Tibial artery (tissue), 4 donors: Measurements from ENCODE around the gene ACOT8.

Experiments
- DNase-seq, 2 donors: peaks; one replicate each; pipeline ENCODE4 v3.0.0-alpha.2; 2019
- H3K27ac ChIP-seq, 2 donors: fragments of 200-600 bp; sonication (generic) in 1 of 2; 1 replicate in 1 of 2; 2 replicates in 1 of 2; pipeline ENCODE4 v1.5.1; 2018 to 2019; ENCODE audit warnings: mild to moderate bottlenecking in 1 of 2
- H3K27me3 ChIP-seq, 2 donors: fragments of 200-600 bp; sonication (generic) in 1 of 2; one replicate each; pipeline versions ENCODE4 v1.5.1 to v1.6.0; 2016 to 2019
- H3K36me3 ChIP-seq, 3 donors: fragments of 200-600 bp; sonication (generic) in 2 of 3; one replicate each; pipeline ENCODE4 v1.5.1; 2016 to 2019; ENCODE audit warnings: mild to moderate bottlenecking in 2 of 3
- H3K4me1 ChIP-seq, 4 donors: fragments of 200-600 bp; sonication (generic) in 2 of 4; 1 replicate in 3 of 4; 2 replicates in 1 of 4; pipeline ENCODE4 v1.5.1; 2016 to 2019
- H3K4me3 ChIP-seq, 2 donors: fragments of 200-600 bp; sonication (generic) in 1 of 2; 1 replicate in 1 of 2; 2 replicates in 1 of 2; pipeline ENCODE4 v1.5.1; 2018 to 2019; ENCODE audit warnings: mild to moderate bottlenecking in 2 of 2
- H3K9me3 ChIP-seq, 3 donors: fragments of 200-600 bp; sonication (generic) in 1 of 3; one replicate each; pipeline ENCODE4 v1.5.1; 2016 to 2019
- CTCF ChIP-seq, 2 experiments: fragments of 200-600 bp in 1 of 2; fragments of 450-650 bp in 1 of 2; IDR thresholded peaks; one replicate each; pipeline ENCODE4 v1.5.1; 2017 to 2019; ENCODE audit warnings: antibody characterized with exemption in 2 of 2, mild to moderate bottlenecking in 1 of 2, moderate library complexity in 1 of 2
- intact Hi-C: fragments of 100-400 bp; cut with DNase I; formaldehyde crosslinking; loops from one replicate; pipeline ENCODE4 v1.15.0; 2023; ENCODE audit warnings: low total_unique reads

Gene ACOT8

GRCh38 chr20:45819466-45819865 lies 37.7 kb downstream of the ACOT8 start:
- Histone ChIP-seq H3K27me3 (no peaks in the 10 kb centered on the region), H3K4me1 (peaks cover 0 to 53% (median 32%) of the 10 kb centered on the region in 4 donors), H3K36me3 (no peaks in the 10 kb centered on the region), H3K27ac (no peak overlapping the region), H3K9me3 (no peaks in the 10 kb centered on the region), H3K4me3 (no peak overlapping the region)
- no peak for DNase-seq
- intact Hi-C loops = no loop called here
- TF ChIP-seq CTCF (IDR thresholded peaks at IDR 0.05) = no peak

DNA sequence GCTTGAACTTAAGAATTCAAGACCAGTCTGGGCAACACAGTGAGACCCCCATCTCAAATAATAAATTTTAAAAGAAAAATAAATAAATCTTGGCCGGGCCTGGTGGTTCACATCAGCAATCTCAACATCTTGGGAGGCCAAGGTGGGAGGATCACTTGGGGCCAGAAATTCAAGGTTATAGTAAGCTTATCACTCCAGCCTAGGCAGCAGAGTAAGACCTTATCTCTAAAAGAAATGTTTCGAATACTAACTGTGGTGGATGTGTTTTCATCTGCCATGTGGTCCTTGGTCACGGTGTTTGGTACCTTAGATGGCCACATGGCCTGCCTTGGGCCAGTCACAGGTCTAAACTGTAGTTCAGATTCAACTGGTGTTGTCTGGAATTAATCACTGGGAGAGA lies 39.0 kb downstream of the ACOT8 start:
- no peak overlapping the region for H3K4me3 ChIP-seq
- H3K9me3 ChIP-seq = no peaks in the 10 kb centered on the region
- no peak for DNase-seq
- intact Hi-C loops = no loop called here
- H3K4me1 ChIP-seq = peaks cover 0 to 40% (median 21%) of the 10 kb centered on the region in 4 donors
- H3K27ac ChIP-seq = peak overlapping the region; percentile 55 to 65
- H3K36me3 ChIP-seq = no peaks in the 10 kb centered on the region
- H3K27me3 ChIP-seq = no peaks in the 10 kb centered on the region
- no peak for TF ChIP-seq CTCF (IDR thresholded peaks at IDR 0.05)

DNA sequence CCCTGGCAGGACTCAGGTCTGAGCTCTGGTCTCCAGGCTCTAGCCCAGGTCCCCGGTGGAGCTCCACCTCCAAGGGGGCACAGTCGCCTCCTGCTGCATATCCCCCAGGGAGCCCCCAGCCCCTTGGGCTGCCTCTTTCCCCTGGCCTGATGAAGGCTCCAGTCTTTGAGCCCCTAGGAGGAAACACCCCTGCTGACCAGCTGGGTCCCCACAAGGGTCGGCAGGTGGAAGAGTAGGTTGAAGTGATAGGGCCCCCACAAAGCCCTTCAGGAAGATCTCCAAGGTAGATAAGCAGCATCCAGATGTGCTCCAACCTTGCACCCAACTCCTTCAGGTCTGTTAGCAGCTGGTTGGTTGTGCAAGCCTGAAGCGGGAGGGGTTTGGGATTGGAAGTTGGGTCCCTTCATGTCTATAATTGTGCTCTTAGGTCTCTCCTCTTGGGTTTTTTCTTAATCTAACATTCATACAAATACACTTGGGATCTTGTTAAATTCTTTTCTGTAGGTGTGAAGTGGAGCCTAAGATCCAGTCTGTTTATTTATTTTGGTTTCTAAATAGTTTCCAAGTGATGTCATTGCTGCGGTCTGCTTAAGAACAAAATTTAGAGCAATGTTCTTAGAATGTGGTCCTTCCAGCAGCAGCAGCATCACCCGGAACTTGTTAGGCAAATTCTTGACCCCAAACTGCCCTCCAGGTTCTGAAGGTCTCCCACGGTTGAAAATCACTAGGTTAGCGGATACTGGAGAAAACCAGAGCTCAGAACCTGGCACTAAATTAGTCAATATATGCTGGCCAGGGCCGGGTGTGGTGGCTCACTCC lies 39.6 kb downstream of the ACOT8 start:
- no peak for DNase-seq
- no peaks in the 10 kb centered on the region for H3K27me3 ChIP-seq
- H3K4me3 ChIP-seq = no peak overlapping the region
- intact Hi-C loops = no loop called here
- TF ChIP-seq CTCF (IDR thresholded peaks at IDR 0.05) = no peak
- peaks cover 0 to 40% (median 20%) of the 10 kb centered on the region in 4 donors for H3K4me1 ChIP-seq
- H3K9me3 ChIP-seq = no peaks in the 10 kb centered on the region
- H3K27ac ChIP-seq = peak overlapping the region; percentile 55 to 65
- H3K36me3 ChIP-seq = no peaks in the 10 kb centered on the region

GRCh38 chr20:45816951-45817350 lies 40.2 kb downstream of the ACOT8 start:
- Histone ChIP-seq H3K36me3 (no peaks in the 10 kb centered on the region), H3K4me1 (peaks cover 0 to 36% (median 19%) of the 10 kb centered on the region in 4 donors), H3K27me3 (no peaks in the 10 kb centered on the region), H3K4me3 (no peak overlapping the region), H3K27ac (peak overlapping the region; percentile 55 to 65), H3K9me3 (no peaks in the 10 kb centered on the region)
- no peak for TF ChIP-seq CTCF (IDR thresholded peaks at IDR 0.05)
- intact Hi-C loops = no loop called here
- no peak for DNase-seq

DNA sequence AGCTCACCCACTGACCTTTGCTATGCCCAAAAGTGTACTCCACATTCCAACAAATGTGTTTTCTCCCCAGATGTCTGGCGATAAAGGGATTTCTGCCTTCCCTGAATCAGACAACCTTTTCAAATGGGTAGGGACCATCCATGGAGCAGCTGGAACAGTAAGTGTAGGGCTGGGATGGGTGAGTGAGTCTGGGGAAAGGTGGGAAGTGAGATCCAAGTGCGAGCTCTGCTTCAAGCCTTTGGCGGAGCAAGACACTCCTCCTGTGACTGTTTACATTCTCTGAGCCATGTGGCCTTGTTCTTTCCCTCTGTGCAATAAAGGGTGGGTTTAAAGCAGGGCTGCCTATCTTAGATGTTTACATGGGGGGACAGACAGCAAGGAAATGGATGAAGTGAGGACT lies 42.9 kb downstream of the ACOT8 start:
- Histone ChIP-seq H3K27ac (no peak overlapping the region), H3K36me3 (peaks cover 10 to 20% (median 19%) of the 10 kb centered on the region in 3 donors), H3K27me3 (no peaks in the 10 kb centered on the region), H3K4me1 (peaks cover 0 to 37% (median 19%) of the 10 kb centered on the region in 4 donors), H3K9me3 (no peaks in the 10 kb centered on the region), H3K4me3 (no peak overlapping the region)
- no peak for TF ChIP-seq CTCF (IDR thresholded peaks at IDR 0.05)
- DNase-seq = no peak
- intact Hi-C loops = no loop called here
